H1 (cell line): Measurements from ENCODE around the gene CD200. TPM values are rescaled to one million over a fixed set of nuclear protein-coding genes. Genes with fewer than 3 reads are reported as not detected.

ENCODE experiments used
- CTCF ChIA-PET: fragments of 300-600 bp; sonication (Branson Sonifier 250); formaldehyde crosslinking; loops from one replicate; lab custom pipeline; 2021; ENCODE audit not compliant: partially characterized antibody; lab: Charles Lee
- POLR2A ChIA-PET: fragments of 300-600 bp; sonication (Branson Sonifier 250); formaldehyde crosslinking; loops from one replicate; lab custom pipeline; 2021; ENCODE audit warnings: inconsistent platforms; ENCODE audit not compliant: partially characterized antibody; lab: Charles Lee
- DNase-seq, 2 experiments: peaks; one replicate each; pipeline versions ENCODE4 v3.0.0 to v3.0.0-alpha.2; 2010 to 2022; ENCODE audit warnings: low spot score in 2 of 2, low read depth in 1 of 2, mixed read lengths in 1 of 2
- FAIRE-seq: peaks from 2 replicates; lab custom pipeline; 2011; peaks lifted over from hg19 to GRCh38; lab: Jason Lieb, UNC
- H2AFZ ChIP-seq: 2 replicates; pipeline ENCODE4 v1.8.1; 2012; ENCODE audit warnings: low read length, inconsistent platforms
- H2AK5ac ChIP-seq: 2 replicates; pipeline ENCODE4 v1.6.1; 2013; ENCODE audit warnings: low read depth, low read length
- H2BK120ac ChIP-seq: replicated peaks from 2 replicates; pipeline ENCODE3; 2013; ENCODE audit warnings: low read depth, low read length, inconsistent platforms
- H2BK12ac ChIP-seq: 2 replicates; pipeline ENCODE4 v1.6.1; 2013; ENCODE audit warnings: low read depth, low read length
- H2BK15ac ChIP-seq: 2 replicates; pipeline ENCODE4 v1.6.1; 2013; ENCODE audit warnings: low read length
- H2BK20ac ChIP-seq: 2 replicates; pipeline ENCODE4 v1.6.1; 2013; ENCODE audit warnings: low read length
- H2BK5ac ChIP-seq: 2 replicates; pipeline ENCODE4 v1.6.1; 2013; ENCODE audit warnings: low read depth, low read length
- H3K14ac ChIP-seq: 2 replicates; pipeline ENCODE4 v1.6.1; 2013; ENCODE audit warnings: inconsistent platforms; ENCODE audit not compliant: insufficient read length
- H3K18ac ChIP-seq: 2 replicates; pipeline ENCODE4 v1.6.1; 2013; ENCODE audit warnings: low read length; ENCODE audit errors: extremely low read depth
- H3K23ac ChIP-seq: 2 replicates; pipeline ENCODE4 v1.6.1; 2013; ENCODE audit warnings: inconsistent platforms; ENCODE audit not compliant: insufficient read length
- H3K23me2 ChIP-seq: 2 replicates; pipeline ENCODE4 v1.6.1; 2013; ENCODE audit warnings: low read depth, low read length
- H3K27ac ChIP-seq: 2 replicates; pipeline ENCODE4 v1.6.1; 2011; ENCODE audit warnings: low read depth, low read length, inconsistent platforms
- H3K27me3 ChIP-seq, 4 experiments: replicated peaks in 1 of 4; 1 replicate in 1 of 4; 2 replicates in 3 of 4; pipeline versions ENCODE4 v1.6.1 to v1.8.1; 2011 to 2013; ENCODE audit warnings: low read length in 3 of 4, mild to moderate bottlenecking in 3 of 4, inconsistent platforms in 2 of 4, mixed read lengths in 2 of 4, moderate library complexity in 1 of 4; ENCODE audit not compliant: control insufficient read depth in 3 of 4, insufficient read depth in 3 of 4; ENCODE audit errors: extremely low read depth in 1 of 4
- H3K36me3 ChIP-seq, 4 experiments: 2 replicates each; pipeline versions ENCODE4 v1.6.1 to v1.8.1; 2011 to 2013; ENCODE audit warnings: mild to moderate bottlenecking in 4 of 4, low read length in 3 of 4, moderate library complexity in 2 of 4, control low read depth in 1 of 4, inconsistent platforms in 1 of 4; ENCODE audit not compliant: insufficient read depth in 4 of 4, control insufficient read depth in 2 of 4
- H3K4ac ChIP-seq: replicated peaks from 2 replicates; pipeline ENCODE3; 2013; ENCODE audit warnings: low read length, low read depth, mixed read lengths, inconsistent platforms; ENCODE audit not compliant: insufficient read length
- H3K4me1 ChIP-seq, 4 experiments: replicated peaks in 1 of 4; 1 replicate in 1 of 4; 2 replicates in 3 of 4; pipeline versions ENCODE4 v1.6.1 to v1.8.1; 2011 to 2013; ENCODE audit warnings: low read length in 3 of 4, inconsistent platforms in 2 of 4, mixed read lengths in 1 of 4; ENCODE audit not compliant: insufficient read depth in 4 of 4, control insufficient read depth in 3 of 4
- H3K4me2 ChIP-seq, 2 experiments: 2 replicates each; pipeline versions ENCODE4 v1.6.1 to v1.8.1; 2011 to 2013; ENCODE audit warnings: low read depth in 2 of 2, low read length in 2 of 2, control low read depth in 1 of 2, inconsistent platforms in 1 of 2, mild to moderate bottlenecking in 1 of 2; ENCODE audit not compliant: insufficient read depth in 1 of 2
- H3K4me3 ChIP-seq, 4 experiments: fragments of 200-600, 300-600 bp in 1 of 4; sonication (generic), shearing (Covaris generic), sonication (Bioruptor Twin) in 1 of 4; 2 replicates each; pipeline versions ENCODE4 v1.5.1 to v1.8.1; 2011 to 2016; ENCODE audit warnings: low read length in 4 of 4, low read depth in 3 of 4, control low read depth in 2 of 4, inconsistent platforms in 2 of 4, mild to moderate bottlenecking in 2 of 4, mixed read lengths in 1 of 4, moderate library complexity in 1 of 4; ENCODE audit not compliant: insufficient read depth in 2 of 4; ENCODE audit errors: extremely low read depth in 1 of 4
- H3K56ac ChIP-seq: replicated peaks from 2 replicates; pipeline ENCODE3; 2013; ENCODE audit warnings: low read depth, mild to moderate bottlenecking, mixed read lengths, low read length, inconsistent platforms; ENCODE audit not compliant: insufficient read length
- H3K79me1 ChIP-seq: 2 replicates; pipeline ENCODE4 v1.6.1; 2013; ENCODE audit warnings: low read depth, low read length, control low read depth
- H3K79me2 ChIP-seq, 2 experiments: 2 replicates each; pipeline versions ENCODE4 v1.6.1 to v1.8.1; 2012 to 2013; ENCODE audit warnings: low read length in 2 of 2, mild to moderate bottlenecking in 2 of 2, inconsistent platforms in 1 of 2; ENCODE audit not compliant: insufficient read depth in 2 of 2, control insufficient read depth in 1 of 2
- H3K9ac ChIP-seq, 4 experiments: replicated peaks in 1 of 4; 1 replicate in 1 of 4; 2 replicates in 3 of 4; pipeline versions ENCODE4 v1.6.1 to v1.8.1; 2011 to 2013; ENCODE audit warnings: low read depth in 3 of 4, low read length in 3 of 4, control low read depth in 2 of 4, mild to moderate bottlenecking in 2 of 4, moderate library complexity in 2 of 4, inconsistent platforms in 1 of 4; ENCODE audit errors: extremely low read depth in 1 of 4
- H3K9me3 ChIP-seq, 2 experiments: 2 replicates each; pipeline versions ENCODE4 v1.6.1 to v1.8.1; 2012 to 2013; ENCODE audit warnings: mild to moderate bottlenecking in 2 of 2, moderate library complexity in 2 of 2, control low read depth in 1 of 2, inconsistent platforms in 1 of 2, low read depth in 1 of 2, low read length in 1 of 2, mixed read lengths in 1 of 2; ENCODE audit not compliant: insufficient read depth in 2 of 2
- H4K20me1 ChIP-seq, 2 experiments: replicated peaks in 1 of 2; 2 replicates each; pipeline versions ENCODE3 to v1.8.1; 2011 to 2013; ENCODE audit warnings: inconsistent platforms in 2 of 2, low read length in 2 of 2, mild to moderate bottlenecking in 1 of 2; ENCODE audit not compliant: insufficient read depth in 2 of 2, control insufficient read depth in 1 of 2
- H4K5ac ChIP-seq: 2 replicates; pipeline ENCODE4 v1.6.1; 2013; ENCODE audit warnings: low read length, low read depth, mixed read lengths, inconsistent platforms; ENCODE audit not compliant: insufficient read length
- H4K8ac ChIP-seq: 2 replicates; pipeline ENCODE4 v1.8.0; 2013; ENCODE audit warnings: mild to moderate bottlenecking, moderate library complexity, low read length, inconsistent platforms; ENCODE audit not compliant: insufficient read depth; ENCODE audit errors: extremely low read depth
- H4K91ac ChIP-seq: replicated peaks from 2 replicates; pipeline ENCODE3; 2013; ENCODE audit warnings: low read length, mixed read lengths, inconsistent platforms; ENCODE audit not compliant: insufficient read length
- ATF3 ChIP-seq: IDR thresholded peaks from 2 replicates; pipeline ENCODE4 v1.6.1; 2011; ENCODE audit warnings: low read depth, mild to moderate bottlenecking, low read length; ENCODE audit not compliant: insufficient read depth
- GABPA ChIP-seq: IDR thresholded peaks from 2 replicates; pipeline ENCODE4 v1.6.1; 2011; ENCODE audit warnings: mild to moderate bottlenecking, low read length, moderate library complexity, borderline replicate concordance; ENCODE audit not compliant: insufficient read depth
- HDAC6 ChIP-seq: IDR thresholded peaks from one replicate; pipeline ENCODE4 v1.7.1; 2012; ENCODE audit warnings: low read depth, mild to moderate bottlenecking, inconsistent platforms, low read length, moderate library complexity
- KDM4A ChIP-seq: IDR thresholded peaks from one replicate; pipeline ENCODE4 v1.7.1; 2012; ENCODE audit warnings: low read depth, mild to moderate bottlenecking, moderate library complexity, low read length, inconsistent platforms; ENCODE audit not compliant: severe bottlenecking
- MAFK ChIP-seq: IDR thresholded peaks from 2 replicates; pipeline ENCODE4 v1.6.1; 2012; ENCODE audit warnings: low read depth, mild to moderate bottlenecking, improper control_type of control experiment, low read length
- RAD21 ChIP-seq, 2 experiments: IDR thresholded peaks in 1 of 2; conservative IDR thresholded peaks in 1 of 2; 2 replicates each; pipeline ENCODE4 v1.6.1; 2011; ENCODE audit warnings: low read depth in 2 of 2, low read length in 2 of 2, improper control_type of control experiment in 1 of 2, inconsistent platforms in 1 of 2, mild to moderate bottlenecking in 1 of 2, moderate library complexity in 1 of 2
- RFX5 ChIP-seq: IDR thresholded peaks from 2 replicates; pipeline ENCODE4 v1.6.1; 2011; ENCODE audit warnings: low read depth, low read length, improper control_type of control experiment, borderline replicate concordance
- SAP30 ChIP-seq: fragments of 300-600 bp; sonication (generic); IDR thresholded peaks from 2 replicates; pipeline ENCODE4 v1.7.1; 2012; ENCODE audit warnings: low read length, moderate library complexity, mild to moderate bottlenecking, inconsistent platforms; ENCODE audit not compliant: insufficient read depth, insufficient replicate concordance
- SIRT6 ChIP-seq: IDR thresholded peaks from one replicate; pipeline ENCODE4 v1.7.1; 2012; ENCODE audit warnings: low read length, inconsistent platforms
- TCF12 ChIP-seq: IDR thresholded peaks from 2 replicates; pipeline ENCODE4 v1.6.1; 2011; ENCODE audit warnings: low read depth, mild to moderate bottlenecking, low read length
- YY1 ChIP-seq: IDR thresholded peaks from 2 replicates; pipeline ENCODE4 v1.6.1; 2011; ENCODE audit warnings: low read depth, mild to moderate bottlenecking, low read length
- ZNF274 ChIP-seq: IDR thresholded peaks from 2 replicates; pipeline ENCODE4 v1.7.0; 2012; ENCODE audit warnings: low read length, borderline replicate concordance; ENCODE audit errors: extremely low read depth
- WGBS, 2 experiments: shearing (Covaris generic) in 1 of 2; methylation state at CpG; one replicate each; pipeline versions ENCODE4 v1.1.6 to v1.1.7; 2013 to 2015; ENCODE audit warnings: low lambda C conversion rate in 2 of 2, mixed read lengths in 2 of 2, inconsistent platforms in 1 of 2, low coverage in 1 of 2, missing lambda C conversion rate in 1 of 2; ENCODE audit not compliant: insufficient replicate concordance in 2 of 2, insufficient coverage in 1 of 2, insufficient read length in 1 of 2; ENCODE audit errors: extremely low coverage in 1 of 2, missing lambda C conversion rate in 1 of 2; 5-methylcytosine and 5-hydroxymethylcytosine counted together
- polyA plus RNA-seq, 7 experiments: library from polyadenylated mRNA; depleted of rRNA in 3 of 7; stranded (reverse) in 5 of 7; unstranded in 2 of 7; fragments of >200 nt in 5 of 7; fragments of 200-250 nt in 2 of 7; gene quantifications; 1 replicate in 5 of 7; 2 replicates in 1 of 7; 4 replicates in 1 of 7; pipeline versions ENCODE4 v1.2.1 to v1.2.3, GENCODE V29; 2011 to 2013; ENCODE audit warnings: missing spikeins in 2 of 7, mixed read lengths in 2 of 7
- total RNA-seq: library from RNA; stranded (reverse); fragmentation: NEBNext Ultra II Directional; extraction: Animal tissue kit (Norgen Biotek cat#: 25700); gene quantifications from 2 replicates; pipeline ENCODE4 v1.2.1, GENCODE V29; 2021
- TF ChIP-seq, protein P1 (sequence below): IDR thresholded peaks from 2 replicates; pipeline ENCODE4 v1.6.1; 2012; ENCODE audit warnings: inconsistent platforms

Gene CD200
- total and polyA plus RNA-seq, 2 of the 8 experiments (the other 6 are each of a cell fraction or from before 2014, with no cell fraction given), result 45.8 to 50.2 TPM

- Histone ChIP-seq H3K9me3 (no peaks in the 10 kb centered on the region), H3K9ac (no peak overlapping the region), H3K36me3 (no peaks in the 10 kb centered on the region), H4K20me1 (no peaks in the 10 kb centered on the region), H3K18ac (no peak overlapping the region), H2BK20ac (no peak overlapping the region), H4K5ac (no peak overlapping the region), H3K79me1 (no peaks in the 10 kb centered on the region), H4K91ac (peak overlapping the region; percentile 12), H2BK120ac (no peak overlapping the region), H4K8ac (no peak overlapping the region), H3K27ac (no peak overlapping the region), H3K4me3 (no peak overlapping the region), H3K23me2 (no peaks in the 10 kb centered on the region), H2AFZ (no peak overlapping the region), H2BK12ac (no peak overlapping the region; the same call in 1 of the 2 replicates), H3K4ac (no peak overlapping the region), H2AK5ac (no peak overlapping the region), H3K79me2 (no peaks in the 10 kb centered on the region), H3K56ac (no peak overlapping the region), H2BK5ac (no peak overlapping the region), H3K4me1 (no peaks in the 10 kb centered on the region; a peak in 1 of 7 replicates), H3K27me3 (no peaks in the 10 kb centered on the region), H3K23ac (no peak overlapping the region), H3K4me2 (no peak overlapping the region), H3K14ac (no peak overlapping the region), H2BK15ac (no peak overlapping the region)
- no peak for DNase-seq
- no peak for FAIRE-seq
- ChIA-PET POLR2A (interaction anchor here (0.5 kb wide), 1 partner anchor 89 kb away, joined by 3 read pairs; no protein-coding TSS in a partner anchor), CTCF (interaction anchor here (0.5 to 1.6 kb wide), 5 partner anchors 10 to 156 kb away, joined by 3 to 4 read pairs (median 3); partner anchors contain the start of gene SLC9C1)
- WGBS, 2 experiments, result 90% methylated on average over 1 of the region's 1 CpG; no CpG with 5 or more reads in 1 of the 2 experiments
- no peak for TF ChIP-seq KDM4A
- no peak for TF ChIP-seq HDAC6
- TF ChIP-seq RFX5, result no peak
- TF ChIP-seq TCF12, result no peak
- no peak for TF ChIP-seq MAFK
- no peak for TF ChIP-seq ATF3
- no peak for TF ChIP-seq SIRT6
- TF ChIP-seq, protein P1, sequence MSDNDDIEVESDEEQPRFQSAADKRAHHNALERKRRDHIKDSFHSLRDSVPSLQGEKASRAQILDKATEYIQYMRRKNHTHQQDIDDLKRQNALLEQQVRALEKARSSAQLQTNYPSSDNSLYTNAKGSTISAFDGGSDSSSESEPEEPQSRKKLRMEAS, result no peak
- TF ChIP-seq GABPA, result no peak
- no peak for TF ChIP-seq RAD21 (IDR thresholded peaks at IDR 0.05 in 1 of 2, conservative IDR thresholded peaks at IDR 0.05 in 1 of 2; ENCODE audit: low read depth in 2 of 2, low read length in 2 of 2)
- TF ChIP-seq ZNF274, result no peak
- no peak for TF ChIP-seq SAP30
- TF ChIP-seq YY1, result no peak
These were observed 42.2 kb downstream of the CD200 start for GRCh38 chr3:112375117-112375516.
